Activated CD8-positive, alpha-beta T cell treated with anti-CD3 and anti-CD28 coated beads for 36 hours (primary cell): Measurements from ENCODE around the gene RRP1B. TPM values are rescaled to one million over a fixed set of nuclear protein-coding genes. Genes with fewer than 3 reads are reported as not detected.

Experiments used
- ATAC-seq: fragments of 200-7000 bp; cut with Tn5 transposase; one replicate; pipeline ENCODE4 v1.10.0; 2021; ENCODE audit warnings: mild to moderate bottlenecking, moderate library complexity
- CTCF ChIA-PET: fragments of 350-600 bp; sonication (Branson Sonifier 250); formaldehyde crosslinking; loops from one replicate; lab custom pipeline; 2021; ENCODE audit warnings: antibody characterized with exemption; lab: Charles Lee
- POLR2A ChIA-PET: fragments of 350-600 bp; sonication (Branson Sonifier 250); formaldehyde crosslinking; loops from one replicate; lab custom pipeline; 2021; ENCODE audit warnings: antibody characterized with exemption; lab: Charles Lee
- DNase-seq: peaks from one replicate; pipeline ENCODE4 v3.0.0-alpha.2; 2020
- H3K27ac Mint-ChIP-seq: one replicate; pipeline ENCODE4 v1.8.0; 2021; ENCODE audit warnings: mild to moderate bottlenecking, mixed read lengths
- H3K27me3 Mint-ChIP-seq: one replicate; pipeline ENCODE4 v1.8.0; 2021; ENCODE audit warnings: mixed read lengths
- H3K36me3 Mint-ChIP-seq: one replicate; pipeline ENCODE4 v1.8.0; 2021; ENCODE audit warnings: low read depth, mixed read lengths
- H3K4me1 Mint-ChIP-seq: one replicate; pipeline ENCODE4 v1.8.0; 2021; ENCODE audit warnings: low read depth, mixed read lengths
- H3K4me3 Mint-ChIP-seq: one replicate; pipeline ENCODE4 v1.8.0; 2021; ENCODE audit warnings: mild to moderate bottlenecking, moderate library complexity, mixed read lengths
- H3K9me3 Mint-ChIP-seq: one replicate; pipeline ENCODE4 v1.8.0; 2021; ENCODE audit warnings: mixed read lengths
- CTCF ChIP-seq: fragments of 200-600 bp; IDR thresholded peaks from one replicate; pipeline ENCODE4 v1.8.0; 2022; ENCODE audit warnings: antibody characterized with exemption, mild to moderate bottlenecking
- intact Hi-C: fragments of 100-400 bp; cut with micrococcal nuclease; formaldehyde crosslinking; loops from one replicate; pipeline ENCODE4 v1.10.0; 2022
- total RNA-seq, 2 experiments: library from RNA; stranded (reverse); gene quantifications; one replicate each; pipeline ENCODE4 v1.2.3, GENCODE V29; 2021

The RRP1B gene
- total RNA-seq, 2 experiments from 2014 or later: 76.7 to 78.5 TPM

GRCh38 chr21:43618940-43619339, 40.4 kb upstream of the RRP1B start:
- DNase-seq: no peak
- POLR2A ChIA-PET: no interaction called here
- Mint-ChIP-seq H3K36me3 (peaks cover 5% of the 10 kb centered on the region), H3K27me3 (no peaks in the 10 kb centered on the region), H3K4me3 (no peak overlapping the region), H3K4me1 (peaks cover under 1% of the 10 kb centered on the region), H3K27ac (no peak overlapping the region), H3K9me3 (peaks cover 5% of the 10 kb centered on the region)
- no peak for TF ChIP-seq CTCF
- CTCF ChIA-PET: no interaction called here
- intact Hi-C loops: no loop called here
- ATAC-seq: no peak

GRCh38 chr21:43619344-43619743, 40.0 kb upstream of the RRP1B start:
- ChIA-PET CTCF (no interaction called here), POLR2A (no interaction called here)
- no peak overlapping the region for H3K4me3 Mint-ChIP-seq
- peaks cover 5% of the 10 kb centered on the region for H3K9me3 Mint-ChIP-seq
- H3K27ac Mint-ChIP-seq: no peak overlapping the region
- H3K36me3 Mint-ChIP-seq: peaks cover 5% of the 10 kb centered on the region
- no peaks in the 10 kb centered on the region for H3K27me3 Mint-ChIP-seq
- intact Hi-C loops: no loop called here
- ATAC-seq (no peak), DNase-seq (no peak)
- H3K4me1 Mint-ChIP-seq: no peaks in the 10 kb centered on the region
- TF ChIP-seq CTCF: no peak

- DNase-seq (no peak), ATAC-seq (no peak)
- CTCF ChIA-PET: no interaction called here
- POLR2A ChIA-PET: no interaction called here
- intact Hi-C loops: no loop called here
- Mint-ChIP-seq H3K27me3 (no peaks in the 10 kb centered on the region), H3K27ac (no peak overlapping the region), H3K4me1 (no peaks in the 10 kb centered on the region), H3K9me3 (peaks cover 5% of the 10 kb centered on the region), H3K4me3 (no peak overlapping the region), H3K36me3 (peaks cover 5% of the 10 kb centered on the region)
- TF ChIP-seq CTCF: no peak
Measured at GRCh38 chr21:43619856-43620255, 39.5 kb upstream of the RRP1B start.

GRCh38 chr21:43622796-43623195, 36.6 kb upstream of the RRP1B start:
- intact Hi-C loops: no loop called here
- no peaks in the 10 kb centered on the region for H3K27me3 Mint-ChIP-seq
- H3K4me1 Mint-ChIP-seq: no peaks in the 10 kb centered on the region
- peaks cover 5% of the 10 kb centered on the region for H3K9me3 Mint-ChIP-seq
- H3K27ac Mint-ChIP-seq: no peak overlapping the region
- no peak for TF ChIP-seq CTCF
- ChIA-PET CTCF (interaction anchor here (0.6 kb wide), 1 partner anchor 303 kb away, joined by 3 read pairs; no protein-coding TSS in a partner anchor), POLR2A (no interaction called here)
- ATAC-seq (no peak), DNase-seq (no peak)
- H3K4me3 Mint-ChIP-seq: no peak overlapping the region
- peaks cover 5% of the 10 kb centered on the region for H3K36me3 Mint-ChIP-seq

GRCh38 chr21:43623588-43623987, 35.8 kb upstream of the RRP1B start:
- CTCF ChIA-PET: no interaction called here
- POLR2A ChIA-PET: no interaction called here
- TF ChIP-seq CTCF: no peak
- no peak overlapping the region for H3K27ac Mint-ChIP-seq
- ATAC-seq: no peak
- intact Hi-C loops: no loop called here
- H3K27me3 Mint-ChIP-seq: no peaks in the 10 kb centered on the region
- DNase-seq: no peak
- peaks cover 7% of the 10 kb centered on the region for H3K36me3 Mint-ChIP-seq
- H3K4me3 Mint-ChIP-seq: no peak overlapping the region
- H3K9me3 Mint-ChIP-seq: peaks cover 5% of the 10 kb centered on the region
- no peaks in the 10 kb centered on the region for H3K4me1 Mint-ChIP-seq
